HepG2 (cell line): ENCODE results near the gene SPDYE16. TPM values are rescaled to one million over a fixed set of nuclear protein-coding genes. Genes with fewer than 3 reads are reported as not detected.
A peak's percentile ranks its signal among the peaks of the same experiment; 100 is the strongest.

Experiments used
- ARHGAP35 ChIP-seq: sonication (generic); formaldehyde crosslinking; IDR thresholded peaks from 2 replicates; pipeline ENCODE4 v1.9.0; 2022; ENCODE audit warnings: mild to moderate bottlenecking, inconsistent platforms, moderate library complexity, missing genetic modification reagents, borderline replicate concordance
- ARID3A ChIP-seq: IDR thresholded peaks from 2 replicates; pipeline ENCODE4 v1.6.1; 2012; ENCODE audit warnings: low read depth, low read length, improper control_type of control experiment
- ARNTL ChIP-seq: sonication (generic); formaldehyde crosslinking; IDR thresholded peaks from 2 replicates; pipeline ENCODE4 v1.4.0; 2020; ENCODE audit warnings: mild to moderate bottlenecking, missing genetic modification reagents
- GATAD1 ChIP-seq: IDR thresholded peaks from 2 replicates; pipeline ENCODE4 v1.6.1; 2016; ENCODE audit warnings: missing genetic modification reagents, missing compliant biosample characterization
- HOXD1 ChIP-seq: sonication (generic); formaldehyde crosslinking; IDR thresholded peaks from 2 replicates; pipeline ENCODE4 v1.5.0; 2020; ENCODE audit warnings: missing genetic modification reagents
- IKZF1 ChIP-seq: fragments of 450-650 bp; IDR thresholded peaks from 2 replicates; pipeline ENCODE4 v1.7.1; 2016
- LCORL ChIP-seq, 2 experiments: fragments of 450-650 bp in 1 of 2; sonication (generic) in 1 of 2; formaldehyde crosslinking in 1 of 2; IDR thresholded peaks; 2 replicates each; pipeline versions ENCODE4 v1.5.0 to v1.6.1; 2017 to 2020; ENCODE audit warnings: antibody characterized with exemption in 1 of 2, missing genetic modification reagents in 1 of 2
- MBNL3 ChIP-seq: fragments of 250-450 bp; sonication (Bioruptor Pico); conservative IDR thresholded peaks from 2 replicates; pipeline ENCODE4 v1.8.0; 2022; ENCODE audit warnings: mild to moderate bottlenecking, inconsistent platforms
- MED1 ChIP-seq: sonication (generic); formaldehyde crosslinking; IDR thresholded peaks from 2 replicates; pipeline ENCODE4 v1.4.0; 2020; ENCODE audit warnings: missing genetic modification reagents
- ZBTB46 ChIP-seq: sonication (generic); formaldehyde crosslinking; IDR thresholded peaks from 2 replicates; pipeline ENCODE4 v1.4.0; 2020; ENCODE audit warnings: mild to moderate bottlenecking, missing genetic modification reagents, borderline replicate concordance
- ZNF350 ChIP-seq: sonication (generic); formaldehyde crosslinking; IDR thresholded peaks from 2 replicates; pipeline ENCODE4 v1.4.0; 2020; ENCODE audit warnings: mild to moderate bottlenecking, low read depth, missing genetic modification reagents, borderline replicate concordance
- ZNF354B ChIP-seq: sonication (generic); formaldehyde crosslinking; IDR thresholded peaks from 2 replicates; pipeline ENCODE4 v1.8.0; 2022; ENCODE audit warnings: mild to moderate bottlenecking, missing genetic modification reagents
- ZNF574 ChIP-seq: sonication (generic); formaldehyde crosslinking; IDR thresholded peaks from 2 replicates; pipeline ENCODE4 v1.4.0; 2020; ENCODE audit warnings: missing genetic modification reagents
- ZNF678 ChIP-seq: sonication (generic); formaldehyde crosslinking; IDR thresholded peaks from 2 replicates; pipeline ENCODE4 v1.4.0; 2020; ENCODE audit warnings: mild to moderate bottlenecking, missing genetic modification reagents
- ZNF749 ChIP-seq: sonication (generic); formaldehyde crosslinking; IDR thresholded peaks from 2 replicates; pipeline ENCODE4 v1.8.0; 2022; ENCODE audit warnings: mild to moderate bottlenecking, missing genetic modification reagents, moderate library complexity, borderline replicate concordance
- polyA plus RNA-seq, 8 experiments: library from polyadenylated mRNA; depleted of rRNA in 3 of 8; stranded (reverse) in 7 of 8; unstranded in 1 of 8; fragments of >200 nt; fragmentation: Illumina TruSeq in 4 of 8; extraction: Trizol in 4 of 8; gene quantifications; 2 replicates each; pipeline versions ENCODE4 v1.2.1 to v1.2.3, GENCODE V29; 2011 to 2016; ENCODE audit warnings: low read depth in 4 of 8, missing spikeins in 1 of 8, mixed read lengths in 1 of 8; ENCODE audit not compliant: insufficient read depth in 1 of 8
- total RNA-seq, 5 experiments: library from RNA; depleted of rRNA; stranded (reverse); fragments of >200 nt; fragmentation: Illumina TruSeq; extraction: Trizol; gene quantifications; 2 replicates each; pipeline ENCODE4 v1.2.3, GENCODE V29; 2016; ENCODE audit warnings: low read depth in 1 of 5
- TF ChIP-seq, protein P1 (sequence below): sonication (generic); formaldehyde crosslinking; IDR thresholded peaks from 2 replicates; pipeline ENCODE4 v1.8.1; 2022; ENCODE audit warnings: mild to moderate bottlenecking, missing genetic modification reagents
- TF ChIP-seq, protein P2 (sequence below): IDR thresholded peaks from 2 replicates; pipeline ENCODE4 v1.6.1; 2012; ENCODE audit warnings: inconsistent platforms
- TF ChIP-seq, protein P3 (sequence below): sonication (generic); formaldehyde crosslinking; conservative IDR thresholded peaks from 2 replicates; pipeline ENCODE4 v1.4.0; 2020; ENCODE audit warnings: missing genetic modification reagents
- TF ChIP-seq, protein P4 (sequence below): sonication (generic); formaldehyde crosslinking; IDR thresholded peaks from 2 replicates; pipeline ENCODE4 v1.4.0; 2020; ENCODE audit warnings: missing genetic modification reagents

The SPDYE16 gene
- total and polyA plus RNA-seq, 2 of the 13 experiments (the other 11 are each of a cell fraction or from before 2014, with no cell fraction given): 0.11 TPM; not detected in 1

DNA sequence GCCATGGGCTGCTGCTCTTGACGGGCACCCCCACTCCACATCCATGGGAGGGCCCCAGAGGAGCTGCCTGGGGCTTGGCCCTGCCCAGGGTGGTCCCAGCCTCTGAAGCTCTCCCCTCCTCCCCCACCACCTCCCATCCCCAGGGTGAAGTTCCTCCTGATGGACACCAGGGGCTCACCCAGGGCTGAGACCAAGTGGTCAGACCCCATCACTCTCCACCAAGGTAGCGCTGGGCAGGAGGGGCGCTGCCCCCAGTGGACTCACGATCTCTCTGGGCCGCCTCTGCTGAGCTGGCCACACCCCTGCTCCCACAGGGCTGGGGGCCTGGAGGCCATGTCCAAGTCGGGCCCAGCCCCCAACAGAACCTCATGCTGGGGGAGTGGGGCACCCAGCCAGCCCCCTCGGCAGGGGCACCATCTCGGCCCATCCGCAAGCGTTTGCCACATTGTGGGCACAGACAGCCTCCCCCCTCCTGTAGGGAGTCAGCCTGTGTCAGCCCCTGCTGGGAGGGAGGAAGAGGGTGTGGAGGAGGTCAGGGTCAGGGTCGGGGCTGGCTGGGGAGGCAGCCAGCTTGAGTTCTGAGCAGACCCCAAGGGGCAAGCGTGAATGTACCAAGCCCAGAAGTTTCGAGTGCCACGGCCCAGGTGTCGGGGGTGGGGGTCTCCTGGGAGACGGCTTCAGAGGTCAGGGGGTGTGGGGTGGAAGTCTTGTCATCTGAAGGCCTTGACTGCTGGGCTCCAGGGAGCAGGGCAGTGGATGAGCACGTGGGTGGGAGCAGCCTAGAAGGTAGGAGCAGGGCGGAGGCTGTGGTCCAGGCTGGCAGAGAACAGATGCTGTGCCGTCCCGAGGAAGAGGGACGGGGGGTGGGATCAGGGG is 29.9 kb downstream of the SPDYE16 start (continued):
- TF ChIP-seq GATAD1 (no peak), ZBTB46 (no peak), ARHGAP35 (CRISPR knock-in tag) (no peak), LCORL (IDR thresholded peaks at IDR 0.05) (no peak), LCORL (CRISPR knock-in tag; IDR thresholded peaks at IDR 0.05) (0 out of 2 replicates have a peak, but pooled peaks have one; percentile 32), MED1 (CRISPR knock-in tag) (0 out of 2 replicates have a peak, but pooled peaks have one; percentile 31), ARID3A (no peak), HOXD1 (CRISPR knock-in tag) (no peak), ARNTL (no peak), ZNF678 (CRISPR knock-in tag) (no peak), ZNF574 (CRISPR knock-in tag) (no peak), MBNL3 (CRISPR knock-in tag) (no peak), IKZF1 (no peak), ZNF354B (CRISPR knock-in tag) (no peak), ZNF350 (CRISPR knock-in tag) (peak; percentile 64; the same call in 1 of the 2 replicates), ZNF749 (no peak)
- TF ChIP-seq, protein P1, sequence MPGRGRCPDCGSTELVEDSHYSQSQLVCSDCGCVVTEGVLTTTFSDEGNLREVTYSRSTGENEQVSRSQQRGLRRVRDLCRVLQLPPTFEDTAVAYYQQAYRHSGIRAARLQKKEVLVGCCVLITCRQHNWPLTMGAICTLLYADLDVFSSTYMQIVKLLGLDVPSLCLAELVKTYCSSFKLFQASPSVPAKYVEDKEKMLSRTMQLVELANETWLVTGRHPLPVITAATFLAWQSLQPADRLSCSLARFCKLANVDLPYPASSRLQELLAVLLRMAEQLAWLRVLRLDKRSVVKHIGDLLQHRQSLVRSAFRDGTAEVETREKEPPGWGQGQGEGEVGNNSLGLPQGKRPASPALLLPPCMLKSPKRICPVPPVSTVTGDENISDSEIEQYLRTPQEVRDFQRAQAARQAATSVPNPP: no peak
- TF ChIP-seq, protein P2, sequence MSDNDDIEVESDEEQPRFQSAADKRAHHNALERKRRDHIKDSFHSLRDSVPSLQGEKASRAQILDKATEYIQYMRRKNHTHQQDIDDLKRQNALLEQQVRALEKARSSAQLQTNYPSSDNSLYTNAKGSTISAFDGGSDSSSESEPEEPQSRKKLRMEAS: 0 out of 2 replicates have a peak, but pooled peaks have one; percentile 22
- TF ChIP-seq, protein P3, sequence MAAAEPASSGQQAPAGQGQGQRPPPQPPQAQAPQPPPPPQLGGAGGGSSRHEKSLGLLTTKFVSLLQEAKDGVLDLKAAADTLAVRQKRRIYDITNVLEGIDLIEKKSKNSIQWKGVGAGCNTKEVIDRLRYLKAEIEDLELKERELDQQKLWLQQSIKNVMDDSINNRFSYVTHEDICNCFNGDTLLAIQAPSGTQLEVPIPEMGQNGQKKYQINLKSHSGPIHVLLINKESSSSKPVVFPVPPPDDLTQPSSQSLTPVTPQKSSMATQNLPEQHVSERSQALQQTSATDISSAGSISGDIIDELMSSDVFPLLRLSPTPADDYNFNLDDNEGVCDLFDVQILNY: no peak
- TF ChIP-seq, protein P4, sequence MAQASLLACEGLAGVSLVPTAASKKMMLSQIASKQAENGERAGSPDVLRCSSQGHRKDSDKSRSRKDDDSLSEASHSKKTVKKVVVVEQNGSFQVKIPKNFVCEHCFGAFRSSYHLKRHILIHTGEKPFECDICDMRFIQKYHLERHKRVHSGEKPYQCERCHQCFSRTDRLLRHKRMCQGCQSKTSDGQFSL (CRISPR knock-in tag): 0 out of 2 replicates have a peak, but pooled peaks have one; percentile 22
